Measurements from ENCODE around the gene GDI2.

GDI2 gene

GRCh38 chr10:5762531-5762930, 50.7 kb downstream of the GDI2 start:
- H3K9ac ChIP-seq (ENCODE audit: low read length) = no peak overlapping the region
- no peaks in the 10 kb centered on the region for H3K27me3 ChIP-seq (ENCODE audit: control insufficient read depth, insufficient read depth, low read length)
- H3K4me3 ChIP-seq (ENCODE audit: low read depth, low read length) = no peak overlapping the region
- H3K9me3 ChIP-seq (ENCODE audit: control insufficient read depth, insufficient read depth, low read depth, low read length) = no peaks in the 10 kb centered on the region
- no peaks in the 10 kb centered on the region for H3K4me1 ChIP-seq (ENCODE audit: control insufficient read depth, insufficient read depth, low read length)
- no peak overlapping the region for H3K27ac ChIP-seq (ENCODE audit: low read depth, low read length)
- peaks cover 96% of the 10 kb centered on the region for H3K36me3 ChIP-seq (ENCODE audit: control insufficient read depth, insufficient read depth, low read length)

- Histone ChIP-seq H3K4me3 (ENCODE audit: low read depth, low read length) (no peak overlapping the region), H3K9me3 (ENCODE audit: control insufficient read depth, insufficient read depth, low read depth, low read length) (no peaks in the 10 kb centered on the region), H3K27ac (ENCODE audit: low read depth, low read length) (no peak overlapping the region), H3K27me3 (ENCODE audit: control insufficient read depth, insufficient read depth, low read length) (no peaks in the 10 kb centered on the region), H3K36me3 (ENCODE audit: control insufficient read depth, insufficient read depth, low read length) (peaks cover 96% of the 10 kb centered on the region), H3K9ac (ENCODE audit: low read length) (no peak overlapping the region), H3K4me1 (ENCODE audit: control insufficient read depth, insufficient read depth, low read length) (no peaks in the 10 kb centered on the region)
Measured at GRCh38 chr10:5761220-5761619, 52.0 kb downstream of the GDI2 start.

- no peak overlapping the region for H3K27ac ChIP-seq (ENCODE audit: low read depth, low read length)
- H3K9ac ChIP-seq (ENCODE audit: low read length) = no peak overlapping the region
- no peaks in the 10 kb centered on the region for H3K9me3 ChIP-seq (ENCODE audit: control insufficient read depth, insufficient read depth, low read depth, low read length)
- no peaks in the 10 kb centered on the region for H3K4me1 ChIP-seq (ENCODE audit: control insufficient read depth, insufficient read depth, low read length)
- H3K36me3 ChIP-seq (ENCODE audit: control insufficient read depth, insufficient read depth, low read length) = peaks cover 92% of the 10 kb centered on the region
- no peaks in the 10 kb centered on the region for H3K27me3 ChIP-seq (ENCODE audit: control insufficient read depth, insufficient read depth, low read length)
- H3K4me3 ChIP-seq (ENCODE audit: low read depth, low read length) = no peak overlapping the region
Measured at GRCh38 chr10:5760515-5760914, 52.7 kb downstream of the GDI2 start.

- H3K27me3 ChIP-seq (ENCODE audit: control insufficient read depth, insufficient read depth, low read length) = no peaks in the 10 kb centered on the region
- H3K36me3 ChIP-seq (ENCODE audit: control insufficient read depth, insufficient read depth, low read length) = peaks cover 76% of the 10 kb centered on the region
Measured at GRCh38 chr10:5758927-5759326, 54.3 kb downstream of the GDI2 start.

GRCh38 chr10:5757766-5758517, 55.3 kb downstream of the GDI2 start:
- Histone ChIP-seq H3K9me3 (ENCODE audit: control insufficient read depth, insufficient read depth, low read depth, low read length) (no peaks in the 10 kb centered on the region), H3K4me3 (ENCODE audit: low read depth, low read length) (no peak overlapping the region), H3K27me3 (ENCODE audit: control insufficient read depth, insufficient read depth, low read length) (no peaks in the 10 kb centered on the region), H3K36me3 (ENCODE audit: control insufficient read depth, insufficient read depth, low read length) (peaks cover 67% of the 10 kb centered on the region), H3K27ac (ENCODE audit: low read depth, low read length) (no peak overlapping the region), H3K9ac (ENCODE audit: low read length) (no peak overlapping the region), H3K4me1 (ENCODE audit: control insufficient read depth, insufficient read depth, low read length) (no peaks in the 10 kb centered on the region)

More at GRCh38 chr10:5758927-5759326, 54.3 kb downstream of the GDI2 start:
- H3K9ac ChIP-seq (ENCODE audit: low read length) = no peak overlapping the region
- no peaks in the 10 kb centered on the region for H3K9me3 ChIP-seq (ENCODE audit: control insufficient read depth, insufficient read depth, low read depth, low read length)
- H3K4me1 ChIP-seq (ENCODE audit: control insufficient read depth, insufficient read depth, low read length) = no peaks in the 10 kb centered on the region
- H3K4me3 ChIP-seq (ENCODE audit: low read depth, low read length) = no peak overlapping the region
- H3K27ac ChIP-seq (ENCODE audit: low read depth, low read length) = no peak overlapping the region

GRCh38 chr10:5752301-5752871, 60.8 kb downstream of the GDI2 start:
- Histone ChIP-seq H3K9ac (ENCODE audit: low read length) (no peak overlapping the region), H3K27me3 (ENCODE audit: control insufficient read depth, insufficient read depth, low read length) (no peaks in the 10 kb centered on the region), H3K4me1 (ENCODE audit: control insufficient read depth, insufficient read depth, low read length) (peaks cover 18% of the 10 kb centered on the region), H3K9me3 (ENCODE audit: control insufficient read depth, insufficient read depth, low read depth, low read length) (no peaks in the 10 kb centered on the region), H3K36me3 (ENCODE audit: control insufficient read depth, insufficient read depth, low read length) (peaks cover 53% of the 10 kb centered on the region), H3K27ac (ENCODE audit: low read depth, low read length) (no peak overlapping the region), H3K4me3 (ENCODE audit: low read depth, low read length) (no peak overlapping the region)

- Histone ChIP-seq H3K27me3 (ENCODE audit: control insufficient read depth, insufficient read depth, low read length) (no peaks in the 10 kb centered on the region), H3K36me3 (ENCODE audit: control insufficient read depth, insufficient read depth, low read length) (peaks cover 53% of the 10 kb centered on the region), H3K9me3 (ENCODE audit: control insufficient read depth, insufficient read depth, low read depth, low read length) (no peaks in the 10 kb centered on the region), H3K27ac (ENCODE audit: low read depth, low read length) (0 out of 2 replicates have a peak overlapping the region, but pooled peaks have one; percentile 10), H3K4me1 (ENCODE audit: control insufficient read depth, insufficient read depth, low read length) (peaks cover 18% of the 10 kb centered on the region), H3K9ac (ENCODE audit: low read length) (no peak overlapping the region), H3K4me3 (ENCODE audit: low read depth, low read length) (no peak overlapping the region)
Measured at GRCh38 chr10:5751601-5752253, 61.5 kb downstream of the GDI2 start.

- Histone ChIP-seq H3K27me3 (ENCODE audit: control insufficient read depth, insufficient read depth, low read length) (no peaks in the 10 kb centered on the region), H3K4me3 (ENCODE audit: low read depth, low read length) (no peak overlapping the region), H3K27ac (ENCODE audit: low read depth, low read length) (no peak overlapping the region), H3K4me1 (ENCODE audit: control insufficient read depth, insufficient read depth, low read length) (peaks cover 18% of the 10 kb centered on the region), H3K9me3 (ENCODE audit: control insufficient read depth, insufficient read depth, low read depth, low read length) (no peaks in the 10 kb centered on the region), H3K9ac (ENCODE audit: low read length) (no peak overlapping the region), H3K36me3 (ENCODE audit: control insufficient read depth, insufficient read depth, low read length) (peaks cover 70% of the 10 kb centered on the region)
Measured at GRCh38 chr10:5748394-5748803, 64.8 kb downstream of the GDI2 start.

GRCh38 chr10:5746197-5746596, 67.0 kb downstream of the GDI2 start:
- Histone ChIP-seq H3K4me1 (ENCODE audit: control insufficient read depth, insufficient read depth, low read length) (peaks cover 6% of the 10 kb centered on the region; the same call in 1 of the 2 replicates), H3K27me3 (ENCODE audit: control insufficient read depth, insufficient read depth, low read length) (no peaks in the 10 kb centered on the region), H3K27ac (ENCODE audit: low read depth, low read length) (no peak overlapping the region), H3K9ac (ENCODE audit: low read length) (no peak overlapping the region), H3K36me3 (ENCODE audit: control insufficient read depth, insufficient read depth, low read length) (peaks cover 85% of the 10 kb centered on the region), H3K4me3 (ENCODE audit: low read depth, low read length) (no peak overlapping the region), H3K9me3 (ENCODE audit: control insufficient read depth, insufficient read depth, low read depth, low read length) (no peaks in the 10 kb centered on the region)

GRCh38 chr10:5744849-5745248, 68.4 kb downstream of the GDI2 start:
- no peak overlapping the region for H3K27ac ChIP-seq (ENCODE audit: low read depth, low read length)
- H3K4me1 ChIP-seq (ENCODE audit: control insufficient read depth, insufficient read depth, low read length) = no peaks in the 10 kb centered on the region; the same call in 1 of the 2 replicates

GRCh38 chr10:5743736-5744135, 69.5 kb downstream of the GDI2 start:
- no peaks in the 10 kb centered on the region for H3K9me3 ChIP-seq (ENCODE audit: control insufficient read depth, insufficient read depth, low read depth, low read length)
- peaks cover 86% of the 10 kb centered on the region for H3K36me3 ChIP-seq (ENCODE audit: control insufficient read depth, insufficient read depth, low read length)
- H3K9ac ChIP-seq (ENCODE audit: low read length) = no peak overlapping the region
- no peaks in the 10 kb centered on the region; the same call in 1 of the 2 replicates for H3K4me1 ChIP-seq (ENCODE audit: control insufficient read depth, insufficient read depth, low read length)
- no peak overlapping the region for H3K4me3 ChIP-seq (ENCODE audit: low read depth, low read length)
- no peak overlapping the region for H3K27ac ChIP-seq (ENCODE audit: low read depth, low read length)
- no peaks in the 10 kb centered on the region for H3K27me3 ChIP-seq (ENCODE audit: control insufficient read depth, insufficient read depth, low read length)

More at GRCh38 chr10:5744849-5745248, 68.4 kb downstream of the GDI2 start:
- no peak overlapping the region for H3K9ac ChIP-seq (ENCODE audit: low read length)
- H3K36me3 ChIP-seq (ENCODE audit: control insufficient read depth, insufficient read depth, low read length) = peaks cover 91% of the 10 kb centered on the region
- H3K27me3 ChIP-seq (ENCODE audit: control insufficient read depth, insufficient read depth, low read length) = no peaks in the 10 kb centered on the region
- no peak overlapping the region for H3K4me3 ChIP-seq (ENCODE audit: low read depth, low read length)
- H3K9me3 ChIP-seq (ENCODE audit: control insufficient read depth, insufficient read depth, low read depth, low read length) = no peaks in the 10 kb centered on the region
